ENCODE data around the gene CDK14. TPM values are rescaled to one million over a fixed set of nuclear protein-coding genes. Genes with fewer than 3 reads are reported as not detected.

The CDK14 gene
- total and polyA plus RNA-seq, 2 of the 8 experiments (the other 6 are each of a cell fraction or from before 2014, with no cell fraction given): 5.5 to 47.3 TPM

DNA sequence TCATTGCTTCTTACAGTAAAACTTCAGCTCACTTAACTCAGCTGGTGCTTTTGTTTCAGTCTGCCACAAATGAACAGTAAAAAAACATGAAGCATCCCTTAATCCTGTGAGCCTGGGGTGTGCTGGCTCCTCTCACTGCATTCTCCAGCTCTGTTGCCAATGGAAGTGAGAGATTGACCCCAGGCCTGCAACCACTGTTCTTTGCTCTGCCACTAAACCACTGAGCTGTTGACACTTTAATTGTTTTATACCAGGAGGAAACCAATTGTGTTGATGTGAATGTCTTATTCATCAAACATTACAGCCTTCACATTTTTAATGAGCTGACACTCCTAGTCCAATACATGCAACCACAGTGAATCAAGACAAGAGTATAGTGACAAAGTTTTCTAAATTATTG, 598.7 kb downstream of the CDK14 start (continued):
- TF ChIP-seq, protein P1, sequence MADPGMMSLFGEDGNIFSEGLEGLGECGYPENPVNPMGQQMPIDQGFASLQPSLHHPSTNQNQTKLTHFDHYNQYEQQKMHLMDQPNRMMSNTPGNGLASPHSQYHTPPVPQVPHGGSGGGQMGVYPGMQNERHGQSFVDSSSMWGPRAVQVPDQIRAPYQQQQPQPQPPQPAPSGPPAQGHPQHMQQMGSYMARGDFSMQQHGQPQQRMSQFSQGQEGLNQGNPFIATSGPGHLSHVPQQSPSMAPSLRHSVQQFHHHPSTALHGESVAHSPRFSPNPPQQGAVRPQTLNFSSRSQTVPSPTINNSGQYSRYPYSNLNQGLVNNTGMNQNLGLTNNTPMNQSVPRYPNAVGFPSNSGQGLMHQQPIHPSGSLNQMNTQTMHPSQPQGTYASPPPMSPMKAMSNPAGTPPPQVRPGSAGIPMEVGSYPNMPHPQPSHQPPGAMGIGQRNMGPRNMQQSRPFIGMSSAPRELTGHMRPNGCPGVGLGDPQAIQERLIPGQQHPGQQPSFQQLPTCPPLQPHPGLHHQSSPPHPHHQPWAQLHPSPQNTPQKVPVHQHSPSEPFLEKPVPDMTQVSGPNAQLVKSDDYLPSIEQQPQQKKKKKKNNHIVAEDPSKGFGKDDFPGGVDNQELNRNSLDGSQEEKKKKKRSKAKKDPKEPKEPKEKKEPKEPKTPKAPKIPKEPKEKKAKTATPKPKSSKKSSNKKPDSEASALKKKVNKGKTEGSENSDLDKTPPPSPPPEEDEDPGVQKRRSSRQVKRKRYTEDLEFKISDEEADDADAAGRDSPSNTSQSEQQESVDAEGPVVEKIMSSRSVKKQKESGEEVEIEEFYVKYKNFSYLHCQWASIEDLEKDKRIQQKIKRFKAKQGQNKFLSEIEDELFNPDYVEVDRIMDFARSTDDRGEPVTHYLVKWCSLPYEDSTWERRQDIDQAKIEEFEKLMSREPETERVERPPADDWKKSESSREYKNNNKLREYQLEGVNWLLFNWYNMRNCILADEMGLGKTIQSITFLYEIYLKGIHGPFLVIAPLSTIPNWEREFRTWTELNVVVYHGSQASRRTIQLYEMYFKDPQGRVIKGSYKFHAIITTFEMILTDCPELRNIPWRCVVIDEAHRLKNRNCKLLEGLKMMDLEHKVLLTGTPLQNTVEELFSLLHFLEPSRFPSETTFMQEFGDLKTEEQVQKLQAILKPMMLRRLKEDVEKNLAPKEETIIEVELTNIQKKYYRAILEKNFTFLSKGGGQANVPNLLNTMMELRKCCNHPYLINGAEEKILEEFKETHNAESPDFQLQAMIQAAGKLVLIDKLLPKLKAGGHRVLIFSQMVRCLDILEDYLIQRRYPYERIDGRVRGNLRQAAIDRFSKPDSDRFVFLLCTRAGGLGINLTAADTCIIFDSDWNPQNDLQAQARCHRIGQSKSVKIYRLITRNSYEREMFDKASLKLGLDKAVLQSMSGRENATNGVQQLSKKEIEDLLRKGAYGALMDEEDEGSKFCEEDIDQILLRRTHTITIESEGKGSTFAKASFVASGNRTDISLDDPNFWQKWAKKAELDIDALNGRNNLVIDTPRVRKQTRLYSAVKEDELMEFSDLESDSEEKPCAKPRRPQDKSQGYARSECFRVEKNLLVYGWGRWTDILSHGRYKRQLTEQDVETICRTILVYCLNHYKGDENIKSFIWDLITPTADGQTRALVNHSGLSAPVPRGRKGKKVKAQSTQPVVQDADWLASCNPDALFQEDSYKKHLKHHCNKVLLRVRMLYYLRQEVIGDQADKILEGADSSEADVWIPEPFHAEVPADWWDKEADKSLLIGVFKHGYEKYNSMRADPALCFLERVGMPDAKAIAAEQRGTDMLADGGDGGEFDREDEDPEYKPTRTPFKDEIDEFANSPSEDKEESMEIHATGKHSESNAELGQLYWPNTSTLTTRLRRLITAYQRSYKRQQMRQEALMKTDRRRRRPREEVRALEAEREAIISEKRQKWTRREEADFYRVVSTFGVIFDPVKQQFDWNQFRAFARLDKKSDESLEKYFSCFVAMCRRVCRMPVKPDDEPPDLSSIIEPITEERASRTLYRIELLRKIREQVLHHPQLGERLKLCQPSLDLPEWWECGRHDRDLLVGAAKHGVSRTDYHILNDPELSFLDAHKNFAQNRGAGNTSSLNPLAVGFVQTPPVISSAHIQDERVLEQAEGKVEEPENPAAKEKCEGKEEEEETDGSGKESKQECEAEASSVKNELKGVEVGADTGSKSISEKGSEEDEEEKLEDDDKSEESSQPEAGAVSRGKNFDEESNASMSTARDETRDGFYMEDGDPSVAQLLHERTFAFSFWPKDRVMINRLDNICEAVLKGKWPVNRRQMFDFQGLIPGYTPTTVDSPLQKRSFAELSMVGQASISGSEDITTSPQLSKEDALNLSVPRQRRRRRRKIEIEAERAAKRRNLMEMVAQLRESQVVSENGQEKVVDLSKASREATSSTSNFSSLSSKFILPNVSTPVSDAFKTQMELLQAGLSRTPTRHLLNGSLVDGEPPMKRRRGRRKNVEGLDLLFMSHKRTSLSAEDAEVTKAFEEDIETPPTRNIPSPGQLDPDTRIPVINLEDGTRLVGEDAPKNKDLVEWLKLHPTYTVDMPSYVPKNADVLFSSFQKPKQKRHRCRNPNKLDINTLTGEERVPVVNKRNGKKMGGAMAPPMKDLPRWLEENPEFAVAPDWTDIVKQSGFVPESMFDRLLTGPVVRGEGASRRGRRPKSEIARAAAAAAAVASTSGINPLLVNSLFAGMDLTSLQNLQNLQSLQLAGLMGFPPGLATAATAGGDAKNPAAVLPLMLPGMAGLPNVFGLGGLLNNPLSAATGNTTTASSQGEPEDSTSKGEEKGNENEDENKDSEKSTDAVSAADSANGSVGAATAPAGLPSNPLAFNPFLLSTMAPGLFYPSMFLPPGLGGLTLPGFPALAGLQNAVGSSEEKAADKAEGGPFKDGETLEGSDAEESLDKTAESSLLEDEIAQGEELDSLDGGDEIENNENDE (IDR thresholded peaks at IDR 0.05; ENCODE audit: insufficient replicate concordance, low read length): no peak
- TF ChIP-seq EP300 (IDR thresholded peaks at IDR 0.05; ENCODE audit: borderline replicate concordance in 1 of 2, low read depth in 2 of 2, low read length in 2 of 2) (no peak), RBBP5 (IDR thresholded peaks at IDR 0.05; ENCODE audit: borderline replicate concordance, low read depth, low read length) (no peak)
